Measurements from ENCODE around the gene DPYSL3. TPM values are rescaled to one million over a fixed set of nuclear protein-coding genes. Genes with fewer than 3 reads are reported as not detected.
A peak's percentile ranks its signal among the peaks of the same experiment; 100 is the strongest.

Gene DPYSL3
- total RNA-seq, 1 donor: 157 TPM

DNA sequence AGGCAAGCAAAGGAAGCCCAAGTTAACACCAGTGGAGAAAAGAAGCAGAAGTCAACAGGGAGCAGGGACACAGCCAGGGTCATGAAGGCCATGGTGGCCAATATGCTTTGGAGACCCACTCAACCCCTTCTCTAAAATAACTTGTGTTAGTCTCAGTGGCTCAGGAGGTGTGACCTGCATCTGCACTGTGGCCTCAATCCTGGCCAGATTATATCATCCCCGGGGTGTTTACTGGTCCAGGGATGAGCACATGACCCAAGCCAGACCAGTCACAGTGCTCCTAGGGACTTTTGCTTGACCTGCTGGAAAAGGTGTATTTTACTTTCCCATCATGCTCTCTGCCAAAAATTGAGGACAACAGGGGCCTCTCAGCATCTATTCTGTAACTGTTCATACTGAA, 105.2 kb downstream of the DPYSL3 start:
- H3K4me3 ChIP-seq (ENCODE audit: low read depth, low read length): no peak overlapping the region
- TF ChIP-seq, protein P1, sequence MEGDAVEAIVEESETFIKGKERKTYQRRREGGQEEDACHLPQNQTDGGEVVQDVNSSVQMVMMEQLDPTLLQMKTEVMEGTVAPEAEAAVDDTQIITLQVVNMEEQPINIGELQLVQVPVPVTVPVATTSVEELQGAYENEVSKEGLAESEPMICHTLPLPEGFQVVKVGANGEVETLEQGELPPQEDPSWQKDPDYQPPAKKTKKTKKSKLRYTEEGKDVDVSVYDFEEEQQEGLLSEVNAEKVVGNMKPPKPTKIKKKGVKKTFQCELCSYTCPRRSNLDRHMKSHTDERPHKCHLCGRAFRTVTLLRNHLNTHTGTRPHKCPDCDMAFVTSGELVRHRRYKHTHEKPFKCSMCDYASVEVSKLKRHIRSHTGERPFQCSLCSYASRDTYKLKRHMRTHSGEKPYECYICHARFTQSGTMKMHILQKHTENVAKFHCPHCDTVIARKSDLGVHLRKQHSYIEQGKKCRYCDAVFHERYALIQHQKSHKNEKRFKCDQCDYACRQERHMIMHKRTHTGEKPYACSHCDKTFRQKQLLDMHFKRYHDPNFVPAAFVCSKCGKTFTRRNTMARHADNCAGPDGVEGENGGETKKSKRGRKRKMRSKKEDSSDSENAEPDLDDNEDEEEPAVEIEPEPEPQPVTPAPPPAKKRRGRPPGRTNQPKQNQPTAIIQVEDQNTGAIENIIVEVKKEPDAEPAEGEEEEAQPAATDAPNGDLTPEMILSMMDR (IDR thresholded peaks at IDR 0.05; ENCODE audit: insufficient read depth, low read length): no peak
- no peak for DNase-seq (ENCODE audit: low read depth)

DNA sequence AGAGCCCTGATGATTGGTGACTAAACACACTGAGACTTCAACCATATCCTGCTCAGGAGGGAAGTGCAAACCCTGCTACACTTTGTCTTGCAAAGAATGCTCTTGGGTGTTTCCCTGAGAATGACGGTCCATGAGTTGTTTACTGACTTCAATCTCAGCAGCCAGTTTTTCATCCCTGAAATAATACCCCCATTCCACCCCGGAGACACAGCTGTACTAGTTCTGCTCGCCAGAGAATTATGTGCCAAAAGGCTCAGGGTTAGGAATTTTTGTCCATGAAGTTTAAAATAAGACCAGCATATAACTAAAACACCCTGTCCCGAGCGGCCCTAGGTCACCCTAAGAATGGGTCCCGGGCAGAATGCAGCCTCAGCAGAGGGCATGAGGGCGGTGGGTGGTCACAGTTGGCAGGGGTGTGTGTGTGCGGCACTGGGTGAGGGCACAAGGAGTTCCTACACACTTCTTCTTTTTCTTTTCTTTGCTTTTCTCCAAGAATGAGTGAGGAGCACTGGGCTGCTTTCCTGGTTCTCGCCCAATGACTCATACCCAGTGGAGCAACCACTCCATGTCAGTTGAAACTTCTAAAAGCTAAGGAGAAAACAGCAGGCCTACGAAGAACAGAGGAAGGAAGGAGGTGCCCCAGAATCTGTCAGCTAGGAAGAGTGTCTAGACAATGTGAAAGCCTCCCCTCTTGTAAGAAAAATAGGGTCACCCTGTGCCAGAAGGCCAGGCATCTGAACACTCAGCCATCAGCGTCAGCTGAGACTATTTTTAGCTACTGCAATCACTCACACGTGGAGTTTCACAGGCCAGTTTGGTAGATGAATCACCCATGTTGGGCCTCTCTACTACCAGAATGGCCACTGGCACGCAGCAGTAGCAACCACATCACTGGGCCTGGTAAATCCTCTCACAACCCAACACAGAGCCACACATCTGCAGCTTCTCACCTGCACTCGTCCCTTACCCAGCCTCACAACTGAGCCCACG, 105.9 kb downstream of the DPYSL3 start:
- H3K4me3 ChIP-seq (ENCODE audit: low read depth, low read length): peak overlapping the region; percentile 29
- TF ChIP-seq, protein P1 (IDR thresholded peaks at IDR 0.05; ENCODE audit: insufficient read depth, low read length): no peak
- DNase-seq (ENCODE audit: low read depth): peak; percentile 100

DNA sequence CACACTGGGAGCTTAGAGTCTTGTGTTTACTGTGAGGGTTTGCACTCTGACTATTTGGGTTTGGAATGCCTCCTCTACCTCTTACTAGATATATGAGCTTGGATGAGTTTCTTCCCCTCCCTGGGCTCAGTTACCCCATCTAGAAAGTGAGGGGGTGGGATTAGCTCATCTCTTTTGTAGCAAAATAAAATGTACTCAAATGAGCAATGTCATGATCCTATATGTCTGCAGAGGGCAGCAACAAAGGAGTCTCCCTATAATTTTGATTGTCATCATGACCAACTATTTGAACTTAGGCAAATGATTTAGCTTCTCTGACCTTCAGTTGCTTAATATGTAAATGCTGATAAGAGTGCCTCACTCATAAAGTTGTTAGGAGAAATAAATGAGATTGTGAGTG, 109.0 kb downstream of the DPYSL3 start:
- DNase-seq (ENCODE audit: low read depth): no peak
- TF ChIP-seq, protein P1 (IDR thresholded peaks at IDR 0.05; ENCODE audit: insufficient read depth, low read length): no peak
- H3K4me3 ChIP-seq (ENCODE audit: low read depth, low read length): no peak overlapping the region

DNA sequence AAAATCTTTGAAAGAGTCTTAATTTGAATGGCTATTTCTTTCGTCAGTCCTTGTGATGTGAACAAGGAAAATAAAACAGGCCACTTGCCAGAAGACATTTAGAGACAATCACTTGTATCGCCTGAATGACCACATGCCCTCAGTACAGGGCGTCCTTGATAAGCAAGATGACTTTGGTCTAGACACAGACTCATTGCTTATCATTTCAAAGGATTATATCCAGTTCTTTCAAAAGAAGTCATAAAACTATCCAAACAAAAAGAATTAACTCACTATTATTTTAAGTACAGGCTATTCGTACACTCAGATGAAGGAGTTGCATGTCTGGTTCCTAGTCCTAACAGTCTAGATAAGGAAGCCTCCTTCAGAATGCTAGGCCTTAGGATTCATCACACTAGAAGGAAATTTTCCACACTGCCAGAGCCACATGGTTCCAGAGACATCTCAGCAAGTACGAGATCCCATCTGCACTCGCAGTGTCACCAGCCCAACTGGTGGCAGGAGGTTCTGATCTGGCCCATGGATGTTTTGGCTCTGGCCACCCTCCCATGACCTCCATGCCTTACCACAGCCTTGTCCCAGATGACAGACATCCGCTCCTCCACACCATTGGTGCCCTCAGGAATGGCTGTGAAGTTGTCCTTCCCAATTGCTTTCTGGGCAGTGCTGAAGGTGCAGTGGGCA, 109.6 kb downstream of the DPYSL3 start:
- DNase-seq (ENCODE audit: low read depth): no peak
- H3K4me3 ChIP-seq (ENCODE audit: low read depth, low read length): no peak overlapping the region
- TF ChIP-seq, protein P1 (IDR thresholded peaks at IDR 0.05; ENCODE audit: insufficient read depth, low read length): no peak

DNA sequence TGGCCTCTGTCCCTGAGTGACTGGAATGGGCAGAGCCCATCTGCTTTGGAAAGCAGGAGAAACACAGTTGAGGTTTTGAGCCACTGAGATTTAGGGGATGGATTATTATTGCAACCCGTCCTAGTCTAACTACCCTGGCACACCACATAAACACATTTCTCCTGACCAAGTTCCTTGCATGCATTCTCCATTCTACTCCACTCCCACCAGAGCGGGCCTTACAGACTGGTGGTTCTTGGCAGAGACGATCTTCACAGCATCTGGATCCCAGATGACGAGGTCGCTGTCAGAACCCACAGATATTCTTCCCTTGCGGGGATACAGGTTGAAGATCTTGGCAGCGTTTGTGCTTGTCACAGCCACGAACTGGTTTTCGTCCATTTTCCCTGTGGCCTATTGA, 111.0 kb downstream of the DPYSL3 start:
- TF ChIP-seq, protein P1 (IDR thresholded peaks at IDR 0.05; ENCODE audit: insufficient read depth, low read length): no peak
- no peak for DNase-seq (ENCODE audit: low read depth)

DNA sequence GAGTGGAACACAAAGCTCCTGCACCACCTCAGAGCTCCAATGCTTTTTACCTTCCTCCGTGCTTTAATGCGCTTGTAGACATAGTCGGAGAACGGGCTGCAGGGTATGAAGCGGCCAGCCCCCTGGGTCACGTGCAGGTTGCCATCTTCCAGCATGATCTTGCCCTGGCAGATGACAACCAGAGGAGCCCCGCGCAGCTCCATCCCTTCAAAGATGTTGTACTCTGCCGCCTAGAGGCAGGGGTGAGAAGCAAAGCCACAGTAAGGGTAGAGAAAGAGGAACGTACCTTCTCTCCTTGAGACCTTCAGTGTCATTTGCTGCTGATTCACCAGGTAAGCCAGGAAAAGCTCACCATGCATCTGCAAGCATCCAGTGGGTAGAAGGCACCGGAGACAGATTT, 112.3 kb downstream of the DPYSL3 start:
- TF ChIP-seq, protein P1 (IDR thresholded peaks at IDR 0.05; ENCODE audit: insufficient read depth, low read length): no peak
- H3K4me3 ChIP-seq (ENCODE audit: low read depth, low read length): no peak overlapping the region
- DNase-seq (ENCODE audit: low read depth): no peak

More for the DNA sequence above, 111.0 kb downstream of the DPYSL3 start:
- no peak overlapping the region for H3K4me3 ChIP-seq (ENCODE audit: low read depth, low read length)

All from fibroblast of the aortic adventitia (primary cell).